ENCODE data around the gene DNAJC24. TPM values are rescaled to one million over a fixed set of nuclear protein-coding genes. Genes with fewer than 3 reads are reported as not detected.

DNAJC24 gene
- total RNA-seq, 1 donor from 2014 or later = 14.2 TPM

DNA sequence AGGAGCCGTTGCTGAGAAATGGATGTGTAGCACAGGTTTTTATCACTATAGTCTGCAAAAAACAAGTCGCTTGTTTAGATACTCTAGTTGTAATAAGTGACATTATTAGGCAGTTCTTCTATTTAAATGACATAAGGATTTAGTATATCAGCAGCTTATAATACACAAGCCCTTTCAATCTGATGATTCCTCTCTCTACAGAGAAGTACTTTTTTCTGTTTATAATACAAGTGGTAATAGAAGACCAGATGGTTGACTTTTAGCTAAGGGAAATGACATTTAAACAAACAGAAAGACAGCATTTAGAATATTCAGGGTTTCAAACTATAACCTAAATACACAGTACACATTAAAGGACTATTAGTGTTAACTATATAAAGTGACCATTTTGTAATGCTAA lies 79.4 kb downstream of the DNAJC24 start:
- DNase-seq (ENCODE audit: low read depth) = no peak
- Histone ChIP-seq H3K4me3 (ENCODE audit: low read depth, low read length) (no peak overlapping the region), H3K36me3 (ENCODE audit: control insufficient read depth, insufficient read depth, low read length) (no peaks in the 10 kb centered on the region), H3K27me3 (ENCODE audit: control insufficient read depth, insufficient read depth, low read length) (no peaks in the 10 kb centered on the region)
- TF ChIP-seq, protein P1, sequence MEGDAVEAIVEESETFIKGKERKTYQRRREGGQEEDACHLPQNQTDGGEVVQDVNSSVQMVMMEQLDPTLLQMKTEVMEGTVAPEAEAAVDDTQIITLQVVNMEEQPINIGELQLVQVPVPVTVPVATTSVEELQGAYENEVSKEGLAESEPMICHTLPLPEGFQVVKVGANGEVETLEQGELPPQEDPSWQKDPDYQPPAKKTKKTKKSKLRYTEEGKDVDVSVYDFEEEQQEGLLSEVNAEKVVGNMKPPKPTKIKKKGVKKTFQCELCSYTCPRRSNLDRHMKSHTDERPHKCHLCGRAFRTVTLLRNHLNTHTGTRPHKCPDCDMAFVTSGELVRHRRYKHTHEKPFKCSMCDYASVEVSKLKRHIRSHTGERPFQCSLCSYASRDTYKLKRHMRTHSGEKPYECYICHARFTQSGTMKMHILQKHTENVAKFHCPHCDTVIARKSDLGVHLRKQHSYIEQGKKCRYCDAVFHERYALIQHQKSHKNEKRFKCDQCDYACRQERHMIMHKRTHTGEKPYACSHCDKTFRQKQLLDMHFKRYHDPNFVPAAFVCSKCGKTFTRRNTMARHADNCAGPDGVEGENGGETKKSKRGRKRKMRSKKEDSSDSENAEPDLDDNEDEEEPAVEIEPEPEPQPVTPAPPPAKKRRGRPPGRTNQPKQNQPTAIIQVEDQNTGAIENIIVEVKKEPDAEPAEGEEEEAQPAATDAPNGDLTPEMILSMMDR (IDR thresholded peaks at IDR 0.05; ENCODE audit: insufficient read depth, low read length, severe bottlenecking) = no peak
- FAIRE-seq = no peak

DNA sequence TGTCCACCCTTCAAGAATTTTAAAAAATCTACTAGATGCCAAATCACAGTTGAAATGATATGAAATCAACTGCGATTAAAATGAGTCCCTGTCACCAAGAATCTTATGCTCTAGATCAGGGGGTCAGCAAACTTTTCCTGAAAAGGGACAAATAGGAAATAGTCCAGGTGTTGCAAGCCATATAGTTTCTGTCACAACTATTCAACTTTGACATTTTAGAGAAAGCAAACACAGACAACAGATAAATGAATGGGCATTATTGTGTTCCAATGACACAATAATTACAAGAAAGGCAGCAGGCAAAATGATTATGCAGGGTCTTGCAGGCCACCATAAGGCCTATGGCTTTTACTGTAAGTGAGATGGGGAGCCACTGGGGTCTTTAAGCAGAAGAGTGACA lies 81.2 kb downstream of the DNAJC24 start:
- TF ChIP-seq, protein P1 (IDR thresholded peaks at IDR 0.05; ENCODE audit: insufficient read depth, low read length, severe bottlenecking) = no peak
- H3K4me3 ChIP-seq (ENCODE audit: low read depth, low read length) = no peak overlapping the region
- H3K36me3 ChIP-seq (ENCODE audit: control insufficient read depth, insufficient read depth, low read length) = no peaks in the 10 kb centered on the region
- H3K27me3 ChIP-seq (ENCODE audit: control insufficient read depth, insufficient read depth, low read length) = no peaks in the 10 kb centered on the region
- DNase-seq (ENCODE audit: low read depth) (no peak), FAIRE-seq (no peak)

DNA sequence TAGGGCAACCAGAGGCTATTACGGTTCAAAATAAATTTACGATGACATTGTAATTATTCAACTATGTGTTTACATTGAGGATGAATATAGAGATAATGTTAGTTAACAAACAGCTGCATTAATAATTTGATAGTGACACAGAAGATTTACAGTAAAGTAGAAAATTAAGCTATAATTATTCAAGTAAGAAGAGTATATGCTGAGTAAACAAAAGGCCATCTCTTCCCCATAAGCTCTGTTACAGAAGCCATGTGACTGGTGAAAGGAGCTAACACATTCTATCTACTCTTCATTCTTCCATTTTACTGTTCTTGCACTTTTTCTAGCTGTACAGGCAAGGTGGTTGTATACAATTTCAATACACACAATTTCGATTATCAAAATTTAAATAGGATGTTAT lies 85.5 kb downstream of the DNAJC24 start:
- H3K27me3 ChIP-seq (ENCODE audit: control insufficient read depth, insufficient read depth, low read length) = no peaks in the 10 kb centered on the region
- no peak overlapping the region for H3K4me3 ChIP-seq (ENCODE audit: low read depth, low read length)
- DNase-seq (ENCODE audit: low read depth) = no peak
- H3K36me3 ChIP-seq (ENCODE audit: control insufficient read depth, insufficient read depth, low read length) = no peaks in the 10 kb centered on the region
- FAIRE-seq = no peak
- TF ChIP-seq, protein P1 (IDR thresholded peaks at IDR 0.05; ENCODE audit: insufficient read depth, low read length, severe bottlenecking) = no peak

DNA sequence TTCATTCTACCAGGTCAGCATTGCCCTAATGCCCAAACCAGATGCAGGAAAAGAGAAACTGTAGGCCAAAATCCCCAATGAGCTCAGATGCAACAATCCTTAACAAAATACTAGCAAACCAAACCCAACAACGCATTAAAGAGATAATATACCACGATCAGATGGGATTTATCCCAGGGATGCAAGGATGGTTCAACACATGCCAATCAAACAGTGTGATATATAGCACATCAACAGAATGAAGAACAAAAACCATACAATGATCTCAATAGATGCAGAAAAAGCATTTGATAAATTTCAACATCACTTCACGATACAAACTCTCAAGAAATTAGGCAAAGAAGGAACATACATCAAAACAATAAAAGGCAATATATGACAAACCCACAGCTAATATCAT lies 94.8 kb downstream of the DNAJC24 start:
- TF ChIP-seq, protein P1 (IDR thresholded peaks at IDR 0.05; ENCODE audit: insufficient read depth, low read length, severe bottlenecking) = no peak
- Histone ChIP-seq H3K27me3 (ENCODE audit: control insufficient read depth, insufficient read depth, low read length) (no peaks in the 10 kb centered on the region), H3K4me3 (ENCODE audit: low read depth, low read length) (no peak overlapping the region), H3K36me3 (ENCODE audit: control insufficient read depth, insufficient read depth, low read length) (no peaks in the 10 kb centered on the region)
- FAIRE-seq (no peak), DNase-seq (ENCODE audit: low read depth) (no peak)

DNA sequence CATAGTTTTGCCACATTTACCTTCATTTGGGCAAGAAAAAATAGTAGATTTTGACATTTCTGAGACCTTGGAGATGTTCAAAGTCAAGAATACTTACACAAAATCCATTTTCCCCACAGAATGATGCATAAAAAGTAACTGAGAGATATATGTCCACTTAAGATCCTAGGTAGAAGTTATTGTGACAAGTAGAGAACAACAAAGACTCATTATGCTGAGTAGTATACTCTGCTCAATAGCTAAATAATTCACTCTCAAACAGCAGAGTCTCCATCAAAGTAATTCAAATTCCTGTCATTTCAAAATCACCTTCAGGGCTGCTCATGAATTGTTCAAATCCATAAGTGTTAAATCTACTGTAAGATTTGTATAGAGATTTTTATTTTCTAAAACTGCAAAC lies 104.4 kb downstream of the DNAJC24 start:
- TF ChIP-seq, protein P1 (IDR thresholded peaks at IDR 0.05; ENCODE audit: insufficient read depth, low read length, severe bottlenecking) = no peak
- DNase-seq (ENCODE audit: low read depth) (no peak), FAIRE-seq (no peak)
- no peak overlapping the region for H3K4me3 ChIP-seq (ENCODE audit: low read depth, low read length)
- H3K27me3 ChIP-seq (ENCODE audit: control insufficient read depth, insufficient read depth, low read length) = no peaks in the 10 kb centered on the region
- H3K36me3 ChIP-seq (ENCODE audit: control insufficient read depth, insufficient read depth, low read length) = no peaks in the 10 kb centered on the region

DNA sequence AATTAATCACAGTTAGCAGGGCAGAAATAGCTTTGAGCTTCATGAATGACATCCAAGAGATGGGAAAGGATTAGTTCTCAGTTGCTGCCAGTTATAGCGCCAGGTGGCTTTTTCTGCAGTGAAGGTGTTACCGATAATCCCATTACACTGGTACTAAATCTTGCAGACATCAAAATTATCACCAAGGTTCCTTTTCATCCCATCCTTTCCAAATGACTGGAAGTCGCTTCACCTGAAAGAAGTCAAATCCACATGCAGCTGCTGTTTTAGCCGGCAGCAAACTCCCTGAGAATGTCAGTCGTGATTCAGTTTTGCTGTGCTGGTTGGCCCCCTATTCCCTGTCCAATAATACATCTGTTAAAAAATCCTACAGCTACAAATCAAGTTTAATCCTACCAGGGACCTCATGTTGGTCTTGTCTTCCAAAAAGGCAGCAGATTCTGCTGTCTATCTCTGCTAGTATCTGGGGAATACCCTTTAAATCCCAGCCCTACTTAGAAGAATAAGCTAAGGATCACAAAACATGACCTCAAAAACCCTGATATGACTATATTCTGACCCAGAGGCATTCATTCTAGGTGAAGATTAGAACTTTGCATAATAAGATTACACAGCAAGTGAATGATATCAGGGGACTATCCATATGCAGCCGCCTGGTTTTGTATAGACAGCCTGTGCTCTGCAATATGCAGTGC lies 108.0 kb downstream of the DNAJC24 start:
- TF ChIP-seq, protein P1 (IDR thresholded peaks at IDR 0.05; ENCODE audit: insufficient read depth, low read length, severe bottlenecking) = no peak
- Histone ChIP-seq H3K4me3 (ENCODE audit: low read depth, low read length) (no peak overlapping the region), H3K27me3 (ENCODE audit: control insufficient read depth, insufficient read depth, low read length) (no peaks in the 10 kb centered on the region), H3K36me3 (ENCODE audit: control insufficient read depth, insufficient read depth, low read length) (no peaks in the 10 kb centered on the region)
- DNase-seq (ENCODE audit: low read depth) (no peak), FAIRE-seq (no peak)
